Activated T-cell treated with anti-CD3 and anti-CD28 coated beads, Interleukin-2, amount 50 U/mL, for 24 hours (primary cell): Measurements from ENCODE around the gene TNFSF8.
A peak's percentile ranks its signal among the peaks of the same experiment; 100 is the strongest.

Source experiments
- DNase-seq: peaks from one replicate; pipeline ENCODE4 v3.0.0-alpha.2; 2020
- H3K27ac Mint-ChIP-seq: 2 replicates; pipeline ENCODE4 v1.8.0; 2020; ENCODE audit warnings: mild to moderate bottlenecking, mixed read lengths
- H3K27me3 Mint-ChIP-seq: 2 replicates; pipeline ENCODE4 v1.8.0; 2020; ENCODE audit warnings: mixed read lengths
- H3K36me3 Mint-ChIP-seq: 2 replicates; pipeline ENCODE4 v1.8.0; 2020; ENCODE audit warnings: low read depth, mixed read lengths
- H3K4me1 Mint-ChIP-seq: 2 replicates; pipeline ENCODE4 v1.8.0; 2020; ENCODE audit warnings: low read depth, mixed read lengths
- H3K4me3 Mint-ChIP-seq: 2 replicates; pipeline ENCODE4 v1.8.0; 2020; ENCODE audit warnings: mild to moderate bottlenecking, moderate library complexity, mixed read lengths
- H3K9me3 Mint-ChIP-seq: 2 replicates; pipeline ENCODE4 v1.8.0; 2020; ENCODE audit warnings: mixed read lengths

The TNFSF8 gene

GRCh38 chr9:114950761-114951160 lies 20.4 kb upstream of the TNFSF8 start:
- H3K27me3 Mint-ChIP-seq: no peaks in the 10 kb centered on the region
- no peak overlapping the region for H3K27ac Mint-ChIP-seq
- H3K36me3 Mint-ChIP-seq: no peaks in the 10 kb centered on the region
- no peak overlapping the region for H3K4me3 Mint-ChIP-seq
- DNase-seq: no peak
- peaks cover 36% of the 10 kb centered on the region for H3K4me1 Mint-ChIP-seq
- H3K9me3 Mint-ChIP-seq: no peaks in the 10 kb centered on the region

GRCh38 chr9:114947058-114947457 lies 16.7 kb upstream of the TNFSF8 start:
- Mint-ChIP-seq H3K27ac (no peak overlapping the region), H3K4me3 (no peak overlapping the region), H3K27me3 (no peaks in the 10 kb centered on the region), H3K9me3 (no peaks in the 10 kb centered on the region), H3K4me1 (peaks cover 18% of the 10 kb centered on the region), H3K36me3 (no peaks in the 10 kb centered on the region)
- DNase-seq: no peak

- H3K36me3 Mint-ChIP-seq: no peaks in the 10 kb centered on the region
- DNase-seq: no peak
- no peak overlapping the region for H3K27ac Mint-ChIP-seq
- no peaks in the 10 kb centered on the region for H3K27me3 Mint-ChIP-seq
- H3K9me3 Mint-ChIP-seq: no peaks in the 10 kb centered on the region
- H3K4me1 Mint-ChIP-seq: peaks cover 18% of the 10 kb centered on the region
- H3K4me3 Mint-ChIP-seq: no peak overlapping the region
Observed at GRCh38 chr9:114945616-114946412, 15.4 kb upstream of the TNFSF8 start.

- Mint-ChIP-seq H3K36me3 (no peaks in the 10 kb centered on the region), H3K9me3 (no peaks in the 10 kb centered on the region), H3K27ac (no peak overlapping the region), H3K4me3 (no peak overlapping the region), H3K27me3 (no peaks in the 10 kb centered on the region), H3K4me1 (peaks cover 27% of the 10 kb centered on the region)
- no peak for DNase-seq
Observed at GRCh38 chr9:114941376-114941775, 11.0 kb upstream of the TNFSF8 start.

GRCh38 chr9:114938687-114939575 lies 8.5 kb upstream of the TNFSF8 start:
- Mint-ChIP-seq H3K27ac (peak overlapping the region; percentile 20), H3K4me1 (peaks cover 23% of the 10 kb centered on the region)

GRCh38 chr9:114937516-114937915 lies 7.1 kb upstream of the TNFSF8 start:
- Mint-ChIP-seq H3K4me3 (no peak overlapping the region), H3K27me3 (no peaks in the 10 kb centered on the region), H3K9me3 (no peaks in the 10 kb centered on the region), H3K4me1 (peaks cover 28% of the 10 kb centered on the region), H3K36me3 (no peaks in the 10 kb centered on the region), H3K27ac (no peak overlapping the region)
- DNase-seq: no peak

More at GRCh38 chr9:114938687-114939575, 8.5 kb upstream of the TNFSF8 start:
- DNase-seq: no peak
- Mint-ChIP-seq H3K36me3 (no peaks in the 10 kb centered on the region), H3K4me3 (no peak overlapping the region), H3K9me3 (no peaks in the 10 kb centered on the region), H3K27me3 (no peaks in the 10 kb centered on the region)

GRCh38 chr9:114936581-114936980 lies 6.2 kb upstream of the TNFSF8 start:
- Mint-ChIP-seq H3K27me3 (no peaks in the 10 kb centered on the region), H3K27ac (no peak overlapping the region), H3K4me3 (no peak overlapping the region), H3K4me1 (peaks cover 38% of the 10 kb centered on the region), H3K36me3 (no peaks in the 10 kb centered on the region), H3K9me3 (no peaks in the 10 kb centered on the region)
- no peak for DNase-seq

GRCh38 chr9:114935119-114935518 lies 4.7 kb upstream of the TNFSF8 start:
- Mint-ChIP-seq H3K4me1 (peaks cover 49% of the 10 kb centered on the region), H3K27ac (no peak overlapping the region), H3K36me3 (peaks cover 3% of the 10 kb centered on the region), H3K27me3 (no peaks in the 10 kb centered on the region), H3K9me3 (no peaks in the 10 kb centered on the region), H3K4me3 (no peak overlapping the region)
- no peak for DNase-seq

- Mint-ChIP-seq H3K27me3 (no peaks in the 10 kb centered on the region), H3K27ac (peak overlapping the region; percentile 62), H3K4me3 (no peak overlapping the region), H3K4me1 (peaks cover 40% of the 10 kb centered on the region), H3K36me3 (peaks cover 27% of the 10 kb centered on the region), H3K9me3 (no peaks in the 10 kb centered on the region)
- no peak for DNase-seq
Observed at GRCh38 chr9:114932502-114932901, 2.1 kb upstream of the TNFSF8 start.

- peaks cover 34% of the 10 kb centered on the region for H3K36me3 Mint-ChIP-seq
- DNase-seq: no peak
- H3K27ac Mint-ChIP-seq: peak overlapping the region; percentile 98
- H3K4me1 Mint-ChIP-seq: peaks cover 46% of the 10 kb centered on the region
- H3K27me3 Mint-ChIP-seq: no peaks in the 10 kb centered on the region
- no peaks in the 10 kb centered on the region for H3K9me3 Mint-ChIP-seq
- H3K4me3 Mint-ChIP-seq: peak overlapping the region; percentile 94
Observed at GRCh38 chr9:114931407-114931806, 1.0 kb upstream of the TNFSF8 start.

GRCh38 chr9:114929201-114929600 lies 1.2 kb downstream of the TNFSF8 start:
- H3K4me1 Mint-ChIP-seq: peaks cover 65% of the 10 kb centered on the region
- no peaks in the 10 kb centered on the region for H3K9me3 Mint-ChIP-seq
- no peaks in the 10 kb centered on the region for H3K27me3 Mint-ChIP-seq
- H3K4me3 Mint-ChIP-seq: peak overlapping the region; percentile 94
- H3K36me3 Mint-ChIP-seq: peaks cover 53% of the 10 kb centered on the region
- DNase-seq: no peak
- H3K27ac Mint-ChIP-seq: peak overlapping the region; percentile 88

- H3K27me3 Mint-ChIP-seq: no peaks in the 10 kb centered on the region
- peaks cover 70% of the 10 kb centered on the region for H3K4me1 Mint-ChIP-seq
- peak overlapping the region; percentile 94 for H3K4me3 Mint-ChIP-seq
- no peaks in the 10 kb centered on the region for H3K9me3 Mint-ChIP-seq
- peak overlapping the region; percentile 88 for H3K27ac Mint-ChIP-seq
- DNase-seq: no peak
- H3K36me3 Mint-ChIP-seq: peaks cover 57% of the 10 kb centered on the region
Observed at GRCh38 chr9:114928671-114929070, 1.7 kb downstream of the TNFSF8 start.

GRCh38 chr9:114928136-114928535 lies 2.3 kb downstream of the TNFSF8 start:
- H3K9me3 Mint-ChIP-seq: no peaks in the 10 kb centered on the region
- H3K36me3 Mint-ChIP-seq: peaks cover 63% of the 10 kb centered on the region
- H3K27me3 Mint-ChIP-seq: no peaks in the 10 kb centered on the region
- H3K27ac Mint-ChIP-seq: peak overlapping the region; percentile 88
- DNase-seq: no peak
- peak overlapping the region; percentile 94 for H3K4me3 Mint-ChIP-seq
- peaks cover 74% of the 10 kb centered on the region for H3K4me1 Mint-ChIP-seq

GRCh38 chr9:114925672-114926071 lies 4.7 kb downstream of the TNFSF8 start:
- Mint-ChIP-seq H3K36me3 (peaks cover 87% of the 10 kb centered on the region), H3K4me1 (peaks cover 77% of the 10 kb centered on the region), H3K27ac (peak overlapping the region; percentile 79), H3K27me3 (no peaks in the 10 kb centered on the region), H3K9me3 (no peaks in the 10 kb centered on the region), H3K4me3 (peak overlapping the region; percentile 77)
- DNase-seq: no peak

GRCh38 chr9:114925039-114925438 lies 5.4 kb downstream of the TNFSF8 start:
- H3K27ac Mint-ChIP-seq: peak overlapping the region; percentile 83
- peaks cover 89% of the 10 kb centered on the region for H3K36me3 Mint-ChIP-seq
- no peaks in the 10 kb centered on the region for H3K27me3 Mint-ChIP-seq
- H3K4me3 Mint-ChIP-seq: peak overlapping the region; percentile 58
- no peak for DNase-seq
- no peaks in the 10 kb centered on the region for H3K9me3 Mint-ChIP-seq
- peaks cover 78% of the 10 kb centered on the region for H3K4me1 Mint-ChIP-seq
